Osteocyte (in vitro differentiated cells): ENCODE measurements around the gene FLVCR2. TPM values are rescaled to one million over a fixed set of nuclear protein-coding genes. Genes with fewer than 3 reads are reported as not detected.

ENCODE experiments used
- DNase-seq: peaks from one replicate; pipeline ENCODE4 v3.0.0; 2021; ENCODE audit warnings: mixed read lengths; ENCODE audit not compliant: unreplicated experiment; ENCODE audit errors: extremely low spot score
- H3K27ac Mint-ChIP-seq: one replicate; pipeline ENCODE4 v1.8.0; 2021; ENCODE audit warnings: mild to moderate bottlenecking, mixed read lengths; ENCODE audit not compliant: unreplicated experiment
- H3K27me3 Mint-ChIP-seq: one replicate; pipeline ENCODE4 v1.8.0; 2021; ENCODE audit warnings: mixed read lengths; ENCODE audit not compliant: unreplicated experiment
- H3K36me3 Mint-ChIP-seq: one replicate; pipeline ENCODE4 v1.8.0; 2021; ENCODE audit warnings: mixed read lengths; ENCODE audit not compliant: unreplicated experiment
- H3K4me1 Mint-ChIP-seq: one replicate; pipeline ENCODE4 v1.8.0; 2021; ENCODE audit warnings: mixed read lengths; ENCODE audit not compliant: unreplicated experiment
- H3K4me3 Mint-ChIP-seq: one replicate; pipeline ENCODE4 v1.8.0; 2021; ENCODE audit warnings: mild to moderate bottlenecking, moderate library complexity, mixed read lengths; ENCODE audit not compliant: unreplicated experiment
- H3K9me3 Mint-ChIP-seq: one replicate; pipeline ENCODE4 v1.8.0; 2021; ENCODE audit warnings: mixed read lengths; ENCODE audit not compliant: unreplicated experiment
- CTCF ChIP-seq: fragments of 200-600 bp; sonication (generic); IDR thresholded peaks from 2 replicates; pipeline ENCODE4 v1.5.0; 2021; ENCODE audit warnings: antibody characterized with exemption, mild to moderate bottlenecking, moderate library complexity
- total RNA-seq: library from RNA; stranded (reverse); gene quantifications from 2 replicates; pipeline ENCODE4 v1.2.1, GENCODE V29; 2021

FLVCR2 gene
- total RNA-seq, 1 donor from 2014 or later = 0.94 TPM

- DNase-seq = no peak
- no peak overlapping the region for H3K4me3 Mint-ChIP-seq
- peaks cover 3% of the 10 kb centered on the region for H3K4me1 Mint-ChIP-seq
- H3K36me3 Mint-ChIP-seq = no peaks in the 10 kb centered on the region
- no peak overlapping the region for H3K27ac Mint-ChIP-seq
- H3K27me3 Mint-ChIP-seq = peaks cover 8% of the 10 kb centered on the region
- TF ChIP-seq CTCF = no peak
- H3K9me3 Mint-ChIP-seq = peaks cover 7% of the 10 kb centered on the region
Observed at GRCh38 chr14:75610834-75611233, 32.4 kb downstream of the FLVCR2 start.

- Mint-ChIP-seq H3K36me3 (no peaks in the 10 kb centered on the region), H3K27me3 (peaks cover 8% of the 10 kb centered on the region), H3K4me1 (peaks cover 3% of the 10 kb centered on the region), H3K27ac (no peak overlapping the region), H3K4me3 (no peak overlapping the region), H3K9me3 (peaks cover 7% of the 10 kb centered on the region)
- no peak for TF ChIP-seq CTCF
- no peak for DNase-seq
Observed at GRCh38 chr14:75612157-75612556, 33.7 kb downstream of the FLVCR2 start.

GRCh38 chr14:75614179-75614578, 35.8 kb downstream of the FLVCR2 start:
- Mint-ChIP-seq H3K27ac (no peak overlapping the region), H3K4me1 (peaks cover 3% of the 10 kb centered on the region), H3K4me3 (no peak overlapping the region), H3K27me3 (peaks cover 8% of the 10 kb centered on the region), H3K9me3 (peaks cover 7% of the 10 kb centered on the region), H3K36me3 (no peaks in the 10 kb centered on the region)
- TF ChIP-seq CTCF = no peak
- DNase-seq = no peak

- no peak for DNase-seq
- H3K36me3 Mint-ChIP-seq = no peaks in the 10 kb centered on the region
- H3K4me3 Mint-ChIP-seq = no peak overlapping the region
Observed at GRCh38 chr14:75615200-75615599, 36.8 kb downstream of the FLVCR2 start.

GRCh38 chr14:75619548-75619947, 41.1 kb downstream of the FLVCR2 start:
- Mint-ChIP-seq H3K4me3 (no peak overlapping the region), H3K27me3 (peaks cover 6% of the 10 kb centered on the region), H3K4me1 (no peaks in the 10 kb centered on the region), H3K9me3 (no peaks in the 10 kb centered on the region), H3K27ac (no peak overlapping the region), H3K36me3 (no peaks in the 10 kb centered on the region)
- DNase-seq = no peak
- no peak for TF ChIP-seq CTCF

More at GRCh38 chr14:75615200-75615599, 36.8 kb downstream of the FLVCR2 start:
- Mint-ChIP-seq H3K9me3 (peaks cover 7% of the 10 kb centered on the region), H3K27ac (no peak overlapping the region), H3K27me3 (peaks cover 10% of the 10 kb centered on the region), H3K4me1 (peaks cover 2% of the 10 kb centered on the region)
- TF ChIP-seq CTCF = no peak
